SW480 (cell line): ENCODE results near the gene NEMP2.
"Not testable (repeated sequence)": the region's sequence is repeated elsewhere in the genome, so short reads cannot be mapped to it uniquely, and the experiment has no call there.

ENCODE experiments used
- DNase-seq: peaks from one replicate; pipeline ENCODE4 v3.0.0-alpha.2; 2016; ENCODE audit warnings: low spot score

Gene NEMP2

DNA sequence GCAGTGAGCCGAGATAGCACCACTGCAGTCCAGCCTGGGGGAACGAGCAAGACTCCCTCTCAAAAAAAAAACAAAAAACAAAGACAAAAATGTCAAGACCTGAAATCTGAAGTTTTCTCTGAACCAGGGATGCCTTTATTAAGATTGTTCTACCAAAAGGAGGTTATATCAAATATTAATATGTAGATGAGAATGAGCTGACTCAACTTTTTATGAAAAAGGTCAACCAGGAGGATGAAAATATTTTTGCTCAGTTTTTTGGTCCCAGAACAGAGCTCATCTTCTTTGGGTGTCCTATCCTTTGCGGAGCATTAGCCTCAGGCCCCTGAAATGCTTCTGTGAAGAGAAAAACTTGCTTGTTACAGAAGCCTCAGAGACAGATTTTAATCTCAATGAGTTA is 44.0 kb downstream of the NEMP2 start:
- no peak for DNase-seq

DNA sequence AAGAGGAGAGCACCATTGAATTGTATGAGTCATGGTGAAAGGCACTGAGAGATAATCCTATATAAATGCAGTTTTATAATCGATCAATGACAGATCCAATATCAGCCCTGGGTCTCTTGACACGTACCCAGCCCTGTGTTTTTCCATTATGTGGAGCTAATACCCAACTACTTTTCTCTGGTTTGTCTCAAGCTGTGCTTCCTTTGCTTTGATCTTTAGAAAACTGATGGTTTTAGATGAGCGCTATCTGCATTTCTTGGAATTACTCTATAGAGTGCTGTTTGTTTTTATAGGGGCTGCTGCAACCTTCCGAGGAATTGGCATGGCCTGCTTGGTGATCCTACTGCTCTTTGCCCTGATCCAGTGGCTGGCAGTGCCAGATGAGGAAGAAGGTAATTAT is 45.0 kb downstream of the NEMP2 start:
- DNase-seq, result no peak

DNA sequence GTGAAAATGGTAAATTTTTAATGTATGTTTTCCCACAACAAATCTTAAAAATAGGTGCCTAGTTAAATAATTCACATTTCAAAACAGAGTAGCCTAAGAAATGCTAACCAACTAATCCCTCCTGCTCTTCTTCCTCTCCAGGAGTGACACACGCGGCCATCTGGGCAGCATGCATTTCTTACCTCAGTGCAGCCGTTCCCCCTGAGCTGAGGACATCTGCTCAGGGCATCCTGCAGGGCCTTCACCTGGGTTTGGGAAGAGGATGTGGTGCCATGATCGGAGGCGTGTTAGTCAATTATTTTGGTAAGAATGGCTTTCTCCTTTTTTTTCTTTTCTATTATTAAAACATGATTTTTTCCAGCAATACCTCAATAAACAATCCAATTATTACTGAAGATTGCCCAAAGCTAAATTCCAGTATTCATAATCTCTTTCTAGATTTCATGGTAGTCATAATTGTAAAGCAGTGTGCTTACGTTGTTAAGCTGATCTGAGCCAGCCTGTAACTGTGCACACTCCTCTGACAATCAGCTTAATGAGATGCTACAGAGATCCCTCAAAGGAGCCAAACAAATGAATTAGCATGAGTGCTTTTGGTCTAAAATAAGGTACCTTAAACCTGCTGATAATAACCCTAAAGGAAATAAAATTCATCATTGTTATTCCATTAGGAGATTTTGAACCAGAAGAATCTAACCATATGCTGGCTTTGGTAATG is 45.8 kb downstream of the NEMP2 start:
- no peak for DNase-seq

DNA sequence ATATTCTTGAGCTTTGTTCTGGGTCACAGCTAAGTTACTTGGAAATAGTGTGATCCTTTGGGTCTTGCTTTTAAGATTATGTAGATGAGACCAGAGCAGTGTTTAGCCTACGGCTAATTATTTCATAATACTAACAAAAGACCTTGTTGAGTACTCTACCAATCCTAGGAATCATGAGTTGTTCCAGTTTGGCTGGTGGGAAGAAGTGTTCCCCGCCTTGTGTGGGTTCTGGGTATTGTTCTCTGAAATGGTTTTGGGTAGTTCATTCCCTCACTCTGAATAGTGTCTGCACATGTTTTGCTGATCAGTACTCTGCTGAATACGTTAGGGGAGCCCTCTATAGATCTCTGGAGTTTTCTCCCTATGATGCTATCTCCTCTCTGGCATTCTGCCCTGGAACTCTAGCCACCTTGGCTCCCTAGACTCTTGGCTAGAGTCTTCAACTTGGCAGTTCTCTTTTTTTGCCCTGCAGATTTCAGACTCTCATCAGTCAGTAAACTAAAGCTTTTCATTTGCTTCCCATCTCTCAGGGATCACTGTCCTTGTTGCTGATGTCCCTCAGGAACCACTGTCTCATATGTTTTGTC is 48.4 kb downstream of the NEMP2 start:
- no peak for DNase-seq

DNA sequence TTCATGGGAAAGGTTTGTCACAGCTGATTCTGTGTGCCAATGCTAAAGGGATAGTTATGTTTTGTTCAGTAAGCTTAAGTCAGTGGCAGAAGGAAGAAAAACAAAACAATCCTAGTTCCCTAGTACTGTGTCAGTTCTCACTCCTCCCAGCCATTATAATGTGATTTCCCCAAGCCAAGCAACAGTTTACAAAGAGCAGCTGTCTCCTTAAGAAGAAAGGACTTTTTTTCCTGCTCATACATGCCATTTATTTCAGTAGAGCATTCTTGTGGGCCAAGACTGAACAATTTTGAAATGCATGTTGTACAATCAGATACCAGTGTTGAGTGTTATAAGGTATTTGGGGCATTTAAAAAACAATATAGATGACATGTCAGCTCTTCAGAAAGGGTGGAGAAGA is 52.1 kb downstream of the NEMP2 start:
- DNase-seq, result no peak

GRCh38 chr2:190481339-190481738 is 53.2 kb downstream of the NEMP2 start:
- DNase-seq, result no peak

GRCh38 chr2:190478572-190479195 is 55.8 kb downstream of the NEMP2 start:
- DNase-seq, result no peak

DNA sequence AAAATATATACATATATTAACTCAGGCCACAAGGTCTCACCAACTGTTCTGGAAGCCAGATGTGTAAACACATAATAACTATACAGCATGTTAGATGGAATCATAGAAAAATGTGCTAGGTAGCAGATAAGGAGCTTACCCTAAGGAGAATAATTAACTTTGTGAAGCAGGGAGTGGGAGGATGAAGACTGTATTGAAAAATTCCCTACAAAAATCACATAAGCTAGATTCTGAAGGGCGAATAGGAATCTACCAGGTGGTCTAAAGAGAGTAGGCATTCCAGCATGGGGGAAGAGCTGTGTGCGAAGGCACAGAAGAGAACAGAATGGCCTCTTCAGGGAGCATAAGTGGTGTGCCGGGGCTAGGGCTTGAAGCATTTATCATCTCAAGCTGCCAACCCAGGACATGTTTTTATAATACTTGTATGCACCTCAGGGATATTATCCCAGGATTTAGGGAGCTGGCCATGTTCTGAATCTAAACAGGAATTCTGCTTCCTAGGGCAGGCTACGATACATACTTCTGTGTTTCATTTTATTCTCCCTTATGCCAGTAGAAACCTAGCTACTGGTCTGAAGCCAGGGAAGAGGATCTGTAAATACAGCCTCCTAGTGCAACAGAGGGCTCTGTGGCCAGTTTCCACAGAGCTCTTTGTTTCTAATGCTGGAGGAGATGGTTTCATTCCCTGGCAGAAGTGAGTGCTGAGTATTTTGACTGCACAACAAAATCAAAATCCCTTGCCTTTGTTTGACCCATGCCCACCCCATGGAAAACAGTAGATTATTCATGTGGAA is 56.7 kb downstream of the NEMP2 start:
- no peak for DNase-seq

- DNase-seq, result no peak
These were observed 64.2 kb downstream of the NEMP2 start for GRCh38 chr2:190470256-190470826.

GRCh38 chr2:190469771-190470170 is 64.8 kb downstream of the NEMP2 start:
- no peak for DNase-seq

GRCh38 chr2:190468814-190469569 is 65.5 kb downstream of the NEMP2 start:
- DNase-seq, result no peak

- DNase-seq, result not testable (repeated sequence)
These were observed 66.2 kb downstream of the NEMP2 start for GRCh38 chr2:190468354-190468753.

DNA sequence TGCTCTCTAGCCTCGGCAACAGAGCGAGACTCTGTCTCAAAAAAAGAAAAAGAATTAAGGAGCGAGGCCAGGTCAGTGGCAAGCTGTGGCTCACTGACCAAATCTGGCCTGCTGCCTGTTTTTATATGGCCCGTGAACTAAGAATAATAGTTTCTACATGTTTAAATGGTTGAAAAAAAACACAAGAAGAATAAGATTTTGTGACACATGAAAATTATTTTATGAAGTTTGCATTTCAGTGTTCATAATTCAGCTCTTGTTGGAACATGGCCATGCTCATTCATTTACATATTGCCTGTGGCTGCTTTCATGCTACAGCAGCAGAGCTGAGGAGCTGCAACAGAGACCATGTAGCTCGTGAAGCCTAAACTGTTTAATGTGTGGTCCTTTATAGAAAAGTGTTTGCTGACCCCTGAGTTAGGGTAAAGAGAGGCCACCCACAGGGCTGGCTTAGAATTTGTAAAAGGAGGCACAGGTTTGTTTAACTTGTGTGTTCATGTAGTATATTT is 66.9 kb downstream of the NEMP2 start:
- DNase-seq, result no peak

DNA sequence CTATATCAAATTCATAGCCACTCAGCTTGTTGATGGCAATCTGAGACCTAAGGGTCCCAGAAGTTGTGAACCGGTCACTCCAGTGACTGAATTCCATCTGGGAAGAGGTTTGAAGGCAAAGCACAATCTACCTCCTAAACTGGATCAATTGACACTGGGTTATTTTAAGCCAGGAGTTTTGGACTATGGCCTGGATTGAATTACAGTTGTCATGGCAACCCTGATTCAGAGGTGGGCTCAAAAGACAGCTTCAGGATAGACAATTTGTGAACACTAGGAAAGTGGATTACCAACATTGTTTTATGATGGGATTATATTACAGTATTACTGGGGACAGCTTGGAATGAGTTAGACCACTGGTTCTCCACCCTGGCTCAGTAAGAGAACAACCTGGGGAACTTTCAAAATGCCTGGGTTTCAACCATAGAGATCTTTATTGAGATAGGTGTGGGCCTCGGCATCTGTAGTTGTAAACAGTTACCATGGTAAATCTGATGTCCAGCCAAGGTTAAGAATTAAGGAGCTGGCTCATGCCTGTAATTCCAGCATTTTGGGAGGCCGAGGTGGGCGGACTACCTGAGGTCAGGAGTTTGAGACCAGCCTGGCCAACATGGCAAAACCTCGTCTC is 67.6 kb downstream of the NEMP2 start:
- DNase-seq, result no peak

- no peak for DNase-seq
These were observed 69.5 kb downstream of the NEMP2 start for GRCh38 chr2:190465060-190465459.

- DNase-seq, result no peak
These were observed 71.9 kb downstream of the NEMP2 start for GRCh38 chr2:190462611-190463010.

- DNase-seq, result no peak
These were observed 72.3 kb downstream of the NEMP2 start for GRCh38 chr2:190462181-190462580.

DNA sequence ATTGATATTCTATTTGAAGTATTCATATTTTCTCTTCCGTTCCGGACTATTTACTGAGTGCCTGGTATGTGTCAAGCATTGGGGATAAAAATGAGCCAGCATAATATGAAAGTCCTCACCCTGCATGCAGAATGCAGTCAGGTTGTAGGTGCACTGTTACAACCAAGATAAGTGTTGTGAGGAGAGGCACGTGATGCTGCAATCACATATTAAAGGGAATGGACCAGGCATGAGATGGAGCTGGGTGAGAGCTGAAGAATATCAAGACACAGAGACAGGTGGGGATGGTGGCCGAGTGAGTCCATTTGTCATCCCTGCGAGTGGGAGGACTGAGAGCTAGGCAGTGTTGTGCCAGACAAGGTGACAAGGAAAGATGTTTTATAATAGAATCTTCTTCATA is 74.0 kb downstream of the NEMP2 start:
- DNase-seq, result no peak

- DNase-seq, result no peak
These were observed 74.6 kb downstream of the NEMP2 start for GRCh38 chr2:190459881-190460280.

GRCh38 chr2:190458352-190459107 is 76.0 kb downstream of the NEMP2 start:
- DNase-seq, result no peak
